ENCODE measurements around the gene TENT5A.
"Not testable (repeated sequence)": the region's sequence is repeated elsewhere in the genome, so short reads cannot be mapped to it uniquely, and the experiment has no call there.

The TENT5A gene

DNA sequence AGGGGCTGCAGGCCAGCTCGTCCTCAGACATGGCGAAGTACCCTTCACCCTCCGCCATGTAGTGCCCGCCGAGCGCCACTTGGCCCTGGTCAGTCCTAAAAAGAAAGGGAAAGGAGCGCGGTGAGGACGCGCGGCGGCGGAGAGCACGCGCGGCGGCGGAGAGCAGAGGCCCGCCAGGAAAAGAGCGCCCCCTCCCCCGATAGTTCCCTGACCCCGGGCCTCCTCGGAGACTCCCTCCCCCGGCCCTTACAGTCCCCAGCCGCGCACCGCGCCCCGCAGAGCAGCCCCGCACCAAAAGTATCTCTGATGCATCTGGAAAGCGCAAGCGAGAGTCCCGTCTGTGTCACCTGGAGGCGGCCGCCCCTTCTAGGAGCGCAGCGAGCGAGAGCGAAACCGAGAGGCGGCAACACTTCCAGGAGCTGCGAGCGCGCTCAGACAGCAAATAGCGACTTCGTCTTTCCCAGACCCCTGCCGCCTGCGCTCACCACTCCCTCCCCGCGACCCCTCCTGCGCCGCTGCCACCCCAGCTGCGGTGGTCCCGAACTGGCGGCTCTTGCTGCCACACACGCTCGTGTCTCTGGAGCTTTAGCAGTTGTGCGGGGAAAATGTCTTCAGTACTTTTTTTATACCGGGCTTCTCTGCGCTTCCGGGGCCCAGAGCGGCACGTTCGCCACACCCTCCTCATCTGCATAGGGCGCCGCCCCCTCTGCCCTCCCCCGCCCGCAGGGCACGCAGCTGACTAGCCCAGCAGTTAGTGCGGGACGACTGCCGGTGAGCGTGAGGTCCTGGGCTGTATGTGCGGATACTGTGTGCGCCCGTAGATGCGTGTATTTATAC is at the start of gene TENT5A:
Gene TENT5A (minus strand): TSS at position 598 of the 837 bp plus-strand sequence. CDS start 540 bp downstream, at position 58.
- DNase-seq = peak; percentile 88

DNA sequence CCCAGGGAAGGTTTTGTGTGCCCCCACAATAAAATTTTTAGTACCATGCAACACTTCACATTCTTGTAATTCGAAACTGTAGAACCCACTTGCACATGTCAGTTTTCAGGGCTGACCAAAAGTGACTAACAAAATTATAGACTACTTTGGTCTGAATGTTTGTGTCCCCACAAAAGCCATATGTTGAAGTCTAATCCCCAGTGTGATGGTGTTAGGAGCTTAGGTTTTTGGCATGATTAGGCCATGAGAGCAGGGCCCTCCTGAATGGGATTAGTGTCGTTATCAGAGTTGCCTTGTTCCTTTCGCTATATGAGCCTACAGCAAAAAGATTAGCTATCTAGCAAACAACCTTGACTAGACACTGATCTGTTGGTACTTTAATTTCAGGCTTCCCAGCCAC is 49.0 kb upstream of the TENT5A start:
- no peak for DNase-seq

DNA sequence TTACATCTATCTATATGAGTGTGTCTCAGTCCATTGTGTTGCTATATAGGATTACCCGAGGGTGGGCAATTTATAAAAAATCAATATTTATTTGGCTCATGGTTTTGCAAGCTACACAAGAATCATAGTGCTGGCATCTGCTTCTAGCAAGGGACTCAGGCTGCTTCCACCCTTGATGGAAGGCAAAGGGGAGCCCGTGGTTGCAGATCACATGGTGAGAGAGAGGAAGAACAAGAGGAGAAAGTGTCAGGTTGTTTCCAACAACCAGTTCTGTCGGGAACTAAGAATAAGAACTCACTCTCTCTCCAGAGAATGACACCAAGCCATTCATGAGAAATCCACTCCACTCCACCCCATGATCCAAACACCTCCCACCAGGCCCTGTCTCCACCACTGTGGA is 48.2 kb upstream of the TENT5A start:
- no peak for DNase-seq

DNA sequence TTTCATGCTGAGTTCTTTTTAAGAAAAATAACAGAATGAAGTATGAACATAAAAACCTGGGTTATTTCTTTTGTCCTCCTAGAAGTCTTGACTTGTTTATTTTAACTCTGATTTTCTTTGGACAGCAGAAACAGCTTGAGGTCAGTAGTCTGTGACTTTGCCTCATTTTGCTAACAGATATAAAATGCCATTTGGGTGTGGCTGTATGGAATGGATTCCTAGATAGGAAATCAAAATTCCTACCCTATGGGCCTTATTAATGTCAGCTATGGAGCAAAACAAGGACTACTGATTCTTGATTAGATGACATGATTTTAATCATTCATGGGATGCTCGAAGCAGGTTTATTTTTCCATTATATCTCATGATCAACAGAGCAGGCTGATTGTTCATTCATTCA is 46.8 kb upstream of the TENT5A start:
- no peak for DNase-seq

DNA sequence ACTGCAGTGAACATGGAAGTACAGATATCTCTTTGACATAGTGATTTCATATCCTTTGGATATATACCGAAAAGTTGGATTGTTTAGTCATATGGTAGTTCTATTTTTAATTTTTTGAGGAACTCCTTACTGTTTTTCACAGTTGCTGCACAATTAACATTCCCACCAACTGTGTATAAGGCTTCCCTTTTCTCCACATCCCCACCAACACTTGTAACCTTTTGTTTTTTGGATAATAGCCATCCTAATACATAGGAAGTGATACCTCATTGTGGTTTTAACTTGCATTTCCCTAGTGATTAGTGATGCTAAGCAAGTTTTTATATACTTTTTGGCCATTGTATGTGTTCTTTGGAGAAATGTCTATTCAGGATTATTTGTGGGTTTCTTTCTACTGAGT is 45.1 kb upstream of the TENT5A start:
- no peak for DNase-seq

DNA sequence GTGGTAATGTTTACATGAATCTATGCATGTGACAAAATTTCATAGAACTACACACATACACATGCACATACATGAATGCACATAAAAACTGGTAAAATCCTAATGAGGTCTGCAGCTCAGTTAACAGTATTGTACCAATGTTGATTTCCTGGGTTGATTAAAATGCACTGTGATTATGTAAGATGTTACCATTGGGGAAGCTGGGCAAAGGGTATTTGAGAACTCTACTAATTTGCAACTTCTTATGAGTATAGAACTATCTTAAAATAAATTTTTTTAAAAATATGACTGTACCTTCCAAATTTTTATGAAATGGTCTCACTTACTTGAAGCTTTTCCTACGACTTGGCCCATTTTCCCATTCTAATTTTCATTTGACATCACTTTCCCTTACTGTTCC is 43.4 kb upstream of the TENT5A start:
- DNase-seq = no peak

DNA sequence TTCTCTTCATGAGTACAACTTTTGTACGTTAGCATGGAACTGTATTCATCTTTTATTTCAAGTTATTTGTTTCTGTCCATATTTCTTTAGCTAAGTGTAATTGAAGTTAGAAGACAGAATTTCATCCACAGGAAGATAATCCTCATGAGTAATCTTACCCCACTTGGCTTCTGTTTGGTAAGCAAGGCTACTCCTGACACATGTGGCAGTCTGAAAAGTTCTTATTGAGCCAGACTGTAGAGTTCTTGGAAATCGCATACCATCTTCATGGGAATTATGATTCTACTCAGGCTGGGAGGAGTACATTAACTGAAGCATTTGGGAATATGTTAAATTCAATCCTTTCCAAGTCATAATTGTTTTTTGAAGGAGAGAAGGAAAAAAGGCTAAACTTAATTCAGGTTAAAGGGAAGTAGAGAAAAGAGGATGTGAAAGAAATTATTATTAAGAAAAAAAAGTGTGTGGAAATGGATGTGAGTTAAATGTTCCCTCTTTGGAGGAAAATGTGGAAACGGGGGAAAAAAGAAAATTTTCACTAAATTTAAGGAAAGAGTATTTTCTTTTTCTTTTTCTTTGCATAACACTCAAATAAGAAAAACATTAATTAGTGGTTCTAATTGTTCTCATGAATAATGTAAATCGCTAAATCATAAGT is 41.5 kb upstream of the TENT5A start:
- no peak for DNase-seq

DNA sequence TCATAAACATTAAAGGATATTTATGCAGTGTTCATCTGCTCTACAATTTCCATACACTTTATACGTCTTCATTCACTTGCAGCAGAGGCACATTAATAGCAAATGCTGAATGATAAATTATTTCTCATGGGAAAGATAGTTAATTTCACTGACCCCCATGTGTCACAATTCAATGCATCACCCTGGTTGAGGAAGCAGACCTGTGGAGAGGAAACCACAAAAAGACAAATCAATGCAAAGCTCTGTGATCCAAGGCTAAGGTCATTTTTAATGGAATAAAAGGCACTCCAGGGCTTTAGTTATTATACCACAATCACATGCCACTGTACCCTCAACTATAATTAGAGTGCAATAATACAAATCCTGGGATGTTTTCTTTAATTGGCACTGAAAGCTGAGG is 40.3 kb upstream of the TENT5A start:
- no peak for DNase-seq

DNA sequence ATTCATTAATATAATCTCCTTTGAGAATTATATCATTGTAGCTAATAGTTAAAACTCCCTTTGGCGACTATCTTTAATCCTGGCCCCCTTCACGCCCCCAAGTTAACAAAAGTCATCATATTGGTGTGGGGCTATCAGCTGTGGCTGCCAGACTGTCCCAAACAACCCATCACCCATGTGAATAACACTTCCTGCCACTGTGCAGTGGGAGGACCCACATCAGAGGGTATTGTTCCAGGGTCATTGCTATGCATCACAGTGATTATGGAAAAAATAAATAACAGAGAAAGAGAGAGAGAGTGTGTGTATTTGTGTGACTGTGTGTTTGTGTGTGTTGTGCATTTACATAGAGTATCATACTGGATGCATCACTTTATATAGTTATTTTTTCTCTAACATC is 39.3 kb upstream of the TENT5A start:
- DNase-seq = no peak

DNA sequence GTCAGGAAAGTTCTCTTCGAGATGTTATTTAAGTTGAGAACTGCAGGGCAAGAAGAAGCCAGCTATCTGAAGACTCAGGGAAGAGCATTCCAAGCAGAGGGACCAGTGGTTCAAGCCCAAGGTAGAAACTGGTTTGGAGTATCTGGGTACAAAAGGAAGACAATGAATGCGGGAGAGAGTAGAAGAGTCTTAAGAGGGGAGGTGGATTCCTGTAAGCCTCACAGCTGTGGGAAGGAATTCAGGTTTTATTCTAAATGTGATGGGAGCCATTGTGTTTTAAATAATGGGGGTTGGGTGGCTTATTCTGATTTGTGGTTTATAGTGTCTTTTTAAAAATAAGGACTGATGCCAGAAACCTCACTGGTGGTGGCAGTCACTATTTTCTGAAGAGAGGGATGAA is 37.6 kb upstream of the TENT5A start:
- no peak for DNase-seq

DNA sequence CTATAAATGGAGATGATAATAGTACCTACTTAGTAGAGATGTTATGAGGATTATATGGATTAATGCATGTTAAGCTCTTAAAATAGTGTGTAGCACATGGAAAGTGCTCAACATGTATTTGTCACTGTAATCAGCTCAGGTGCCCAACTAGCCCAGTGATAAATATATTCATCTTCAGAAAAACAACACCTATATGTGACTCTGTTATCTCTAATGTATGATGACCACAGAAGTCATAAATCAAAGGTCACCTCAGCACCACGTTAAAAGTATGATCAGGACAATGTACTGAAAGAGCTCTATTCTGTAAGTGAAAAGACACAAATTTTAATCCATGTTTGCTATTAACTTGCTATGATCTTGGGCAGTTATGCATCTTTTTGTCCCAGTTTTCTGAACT is 36.8 kb upstream of the TENT5A start:
- no peak for DNase-seq

DNA sequence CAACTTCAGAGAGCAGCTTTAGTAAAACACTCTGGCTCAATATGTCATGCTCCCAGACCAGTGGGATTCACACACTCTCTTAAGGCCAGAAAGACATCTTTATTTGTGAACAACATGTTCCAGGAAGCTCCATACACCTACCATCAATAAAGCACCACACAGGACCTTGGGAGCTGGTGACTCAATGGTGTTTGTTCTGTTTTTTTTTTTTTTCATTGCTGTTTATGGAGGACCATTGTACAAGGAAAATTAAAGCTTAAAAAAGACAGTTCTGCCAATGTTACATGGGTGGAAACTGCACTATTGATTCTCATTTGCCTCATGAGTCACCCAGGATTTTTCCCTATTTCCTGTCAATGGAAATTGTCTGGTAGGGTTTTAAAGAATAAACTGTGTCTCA is 36.3 kb upstream of the TENT5A start:
- DNase-seq = no peak

DNA sequence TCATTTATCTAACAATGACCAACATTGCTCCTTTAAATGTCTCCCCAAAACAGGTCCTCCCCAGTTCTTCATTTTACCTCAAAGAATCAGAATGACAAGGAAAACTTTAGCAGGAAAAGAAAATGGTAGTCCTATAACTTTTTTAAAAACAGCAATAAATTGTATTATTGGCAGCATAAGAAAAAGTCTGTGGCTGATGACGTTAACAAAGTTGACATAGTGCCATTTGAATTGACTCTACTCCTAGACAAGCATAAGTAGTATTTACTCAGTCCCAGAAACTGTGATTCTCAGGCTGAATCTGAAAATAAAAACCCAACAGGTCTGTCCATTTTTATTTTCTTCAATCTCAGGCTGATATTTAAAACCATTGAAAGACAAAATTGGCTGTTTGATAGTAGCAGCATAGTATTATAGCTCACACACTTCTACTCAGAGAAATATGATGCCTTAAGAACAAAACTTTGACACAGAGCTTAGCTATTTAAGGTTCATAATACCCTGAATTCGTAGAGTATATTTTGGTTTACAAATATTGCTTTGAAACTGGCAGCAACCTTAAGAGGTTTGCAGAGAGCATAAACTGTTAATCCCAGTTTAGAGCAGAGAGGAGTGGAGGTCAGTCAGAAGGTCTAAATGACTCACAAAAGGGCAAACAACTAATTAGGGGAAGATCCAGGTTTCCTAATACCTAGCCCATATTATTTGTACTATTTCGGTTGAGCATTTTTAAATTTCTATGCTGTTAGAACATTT is 35.0 kb upstream of the TENT5A start:
- DNase-seq = no peak

DNA sequence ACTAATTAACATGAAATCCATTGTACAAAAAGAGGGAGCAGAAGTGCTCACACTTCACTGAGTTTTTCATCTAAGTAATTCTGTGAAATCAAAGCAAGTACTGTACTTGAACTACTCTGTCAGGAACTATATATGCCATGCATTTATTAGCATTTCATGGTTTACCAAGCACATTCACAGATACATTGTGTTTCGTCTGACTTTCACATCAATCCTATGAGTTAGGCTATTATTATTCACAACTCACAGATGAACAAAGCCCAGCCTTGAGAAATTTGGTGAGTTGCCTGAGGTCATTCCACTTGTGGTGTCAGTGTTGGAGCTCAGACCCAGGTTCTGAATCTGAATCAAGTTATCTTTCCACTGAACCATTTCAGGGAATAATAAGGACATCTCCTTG is 33.7 kb upstream of the TENT5A start:
- no peak for DNase-seq

DNA sequence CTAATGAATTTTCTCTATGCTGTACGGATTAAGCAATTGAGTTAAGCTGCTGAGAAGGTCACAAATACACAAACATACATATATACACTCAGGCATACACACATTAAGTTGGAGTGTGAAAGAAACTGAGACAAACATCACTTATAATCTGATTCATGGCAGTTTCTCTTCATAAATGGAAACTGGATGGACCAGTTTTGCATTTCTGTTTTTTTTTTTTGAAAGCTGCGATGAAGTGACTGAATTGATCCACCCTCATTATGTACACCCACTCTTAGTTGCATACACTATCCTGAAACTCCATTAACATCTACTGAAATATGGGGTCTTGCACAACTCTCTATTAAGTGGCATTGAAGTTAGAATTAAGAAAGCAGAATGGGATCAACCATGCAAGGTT is 32.9 kb upstream of the TENT5A start:
- DNase-seq = no peak

DNA sequence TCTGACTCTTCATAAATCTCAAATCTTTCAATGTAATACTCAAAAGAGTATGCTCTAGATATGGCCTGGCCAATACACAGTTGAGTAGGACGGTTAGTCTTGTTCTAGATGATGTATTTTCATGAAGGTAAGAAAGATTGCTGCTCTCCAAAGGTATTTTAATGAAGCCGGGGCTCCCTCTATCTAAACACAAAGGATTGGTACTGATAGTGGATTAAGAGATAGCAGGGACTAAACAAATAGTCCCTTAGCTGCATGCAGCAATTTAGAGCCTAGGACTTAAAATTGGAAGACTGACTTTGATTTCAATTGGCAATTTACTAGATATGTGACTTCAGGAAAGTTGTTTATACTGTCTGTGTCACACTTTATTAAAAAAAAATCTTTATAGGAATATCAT is 31.4 kb upstream of the TENT5A start:
- no peak for DNase-seq

DNA sequence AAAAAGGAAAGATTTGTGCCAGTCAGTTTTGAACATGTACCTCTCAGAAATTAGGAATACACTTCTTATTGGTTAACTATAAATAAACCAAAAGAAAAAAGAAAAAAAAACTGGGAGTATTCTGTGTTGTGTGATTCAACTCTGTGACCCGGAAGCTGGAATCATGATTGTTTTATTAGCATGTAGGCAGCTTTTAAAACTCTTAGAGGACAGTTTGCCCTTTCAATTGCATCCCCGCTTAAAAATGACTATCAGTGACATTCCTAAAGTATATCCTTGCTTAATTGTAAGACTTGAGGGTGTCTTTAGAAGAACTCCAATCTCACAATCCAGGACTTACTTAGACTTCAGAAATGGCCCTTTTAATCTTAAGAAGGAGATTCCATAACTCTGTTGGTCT is 29.1 kb upstream of the TENT5A start:
- DNase-seq = no peak

DNA sequence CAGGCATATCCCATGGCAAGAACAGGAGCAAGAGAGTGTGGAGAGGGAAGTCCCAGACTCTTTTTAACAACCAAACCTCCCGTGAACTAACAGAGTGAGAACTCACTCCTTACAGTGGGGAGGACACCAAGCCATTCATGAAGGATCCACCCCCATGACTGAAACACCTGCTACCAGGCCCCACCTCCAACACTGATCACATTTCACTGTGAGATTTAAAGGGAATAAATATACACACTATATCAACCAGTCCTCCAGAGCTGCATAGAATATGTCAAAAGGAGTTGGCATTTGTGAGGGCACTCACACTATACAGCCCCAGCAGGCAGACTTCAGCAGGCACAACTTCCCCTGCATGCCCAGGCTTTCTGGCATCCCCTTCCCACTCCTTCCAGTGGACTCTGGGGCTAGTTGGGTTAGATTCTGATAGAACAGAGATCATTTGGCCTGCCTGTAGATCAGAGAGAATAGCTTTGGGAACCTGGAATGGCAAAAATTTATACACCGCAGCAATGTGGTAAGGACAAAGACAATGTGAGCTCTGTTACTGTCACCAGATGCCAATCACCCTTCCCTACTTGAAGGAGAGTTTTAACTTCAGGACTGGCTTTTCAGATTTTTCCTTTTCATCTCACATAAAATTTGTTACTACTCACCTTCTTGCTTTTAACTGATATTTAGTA is 25.2 kb upstream of the TENT5A start:
- DNase-seq = no peak

DNA sequence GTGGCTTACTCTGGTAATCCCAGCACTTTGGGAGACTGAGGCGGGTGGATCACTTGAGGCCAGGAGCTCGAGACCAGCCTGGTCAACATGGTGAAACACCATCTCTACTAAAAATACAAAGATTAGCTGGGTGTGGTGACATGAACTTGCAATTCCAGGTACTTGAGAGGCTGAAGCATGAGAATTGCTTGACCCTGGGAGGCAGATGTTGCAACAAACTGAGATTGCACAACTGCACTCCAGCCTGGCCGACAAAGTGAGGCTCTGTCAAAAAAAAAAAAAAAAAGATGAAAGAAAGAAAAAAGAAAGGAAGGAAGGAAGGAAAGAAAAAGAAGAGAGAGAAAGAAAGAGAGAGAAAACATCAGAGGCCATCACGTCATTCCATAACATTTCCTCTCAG is 23.7 kb upstream of the TENT5A start:
- not testable (repeated sequence) for DNase-seq

DNA sequence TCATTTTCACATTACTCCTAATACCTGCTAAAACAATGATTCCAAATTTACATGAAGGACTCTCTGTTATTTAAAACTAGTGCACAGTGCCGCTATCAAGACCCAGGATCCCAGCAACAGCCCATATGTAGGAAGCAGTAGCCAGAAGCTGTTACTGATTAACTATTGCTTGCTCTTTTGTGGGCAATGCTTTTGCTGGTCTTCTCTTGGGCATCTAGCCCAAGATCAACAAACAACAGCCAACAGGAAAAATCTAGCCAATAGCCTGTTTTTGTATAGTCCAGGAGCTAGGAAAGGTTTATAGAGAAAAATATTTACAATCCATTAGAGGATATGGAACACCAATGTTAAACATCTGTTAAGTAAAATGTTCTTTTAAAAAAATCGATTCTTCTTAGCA is 22.1 kb upstream of the TENT5A start:
- no peak for DNase-seq

DNA sequence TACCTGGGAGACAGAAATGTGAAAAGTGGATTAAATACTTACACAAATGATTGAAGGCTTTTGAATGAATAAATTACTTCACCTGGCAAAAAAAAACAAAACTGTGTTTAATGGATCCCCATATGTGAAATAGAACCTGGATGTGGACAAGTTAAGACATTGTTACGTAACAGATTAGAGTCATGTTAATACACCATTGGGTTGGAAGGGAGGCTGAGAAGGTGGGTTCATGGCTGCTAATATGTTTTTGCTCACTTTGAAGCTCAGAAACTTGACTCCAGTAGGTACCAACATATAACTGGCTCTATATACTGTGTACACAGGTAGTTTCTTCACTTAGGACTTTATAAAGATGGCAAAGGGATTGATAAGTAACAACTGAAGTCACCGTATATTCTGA is 21.4 kb upstream of the TENT5A start:
- DNase-seq = no peak

DNA sequence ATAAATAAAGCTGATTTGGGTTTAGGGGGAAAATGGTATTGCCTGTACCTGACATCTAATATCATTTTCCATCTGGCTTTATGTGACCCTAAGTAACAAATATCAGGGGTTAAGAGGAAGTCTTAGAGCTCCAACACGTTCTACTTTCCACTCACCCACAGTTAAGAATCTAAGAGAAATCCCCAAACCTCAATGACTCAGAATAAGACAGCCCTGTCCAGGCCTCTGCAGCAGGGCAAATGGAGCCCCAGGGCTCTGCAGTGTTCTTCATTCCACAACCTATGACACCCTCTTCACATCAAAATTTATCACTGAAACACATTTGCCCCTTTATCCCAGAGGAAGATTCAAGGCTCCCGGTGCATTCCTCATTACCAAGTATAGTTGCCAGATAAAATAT is 20.3 kb upstream of the TENT5A start:
- no peak for DNase-seq

DNA sequence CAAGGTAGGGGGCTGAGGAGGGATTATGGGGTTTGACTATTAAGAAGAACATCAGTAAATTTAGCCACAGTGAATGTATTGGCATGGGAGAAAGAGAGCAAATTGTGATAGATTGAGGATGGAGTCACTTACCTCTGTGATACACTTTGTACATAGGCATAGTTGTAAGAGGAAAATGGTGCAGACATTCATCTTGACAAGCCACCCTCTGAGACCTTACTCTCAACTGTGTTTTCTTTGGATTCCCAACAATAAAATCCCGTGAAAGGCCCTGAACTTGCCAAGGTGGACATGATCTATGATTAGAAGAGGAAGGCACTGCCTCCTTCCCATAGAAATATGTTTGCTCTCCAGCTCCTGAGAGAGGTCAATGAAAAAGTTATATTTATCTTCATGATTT is 18.6 kb upstream of the TENT5A start:
- no peak for DNase-seq
